Hematopoietic multipotent progenitor cell treated with erythropoietin and hydrocortisone succinate and interleukin-3 and kit ligand, for 17 days (in vitro differentiated cells): ENCODE data around the gene DNAJC11.

Experiments used
- DNase-seq: peaks from one replicate; pipeline ENCODE4 v3.0.0-alpha.2; 2015; ENCODE audit warnings: low spot score

DNAJC11 gene

GRCh38 chr1:6599141-6599975 lies 102.3 kb downstream of the DNAJC11 start:
- peak; percentile 59 for DNase-seq

DNA sequence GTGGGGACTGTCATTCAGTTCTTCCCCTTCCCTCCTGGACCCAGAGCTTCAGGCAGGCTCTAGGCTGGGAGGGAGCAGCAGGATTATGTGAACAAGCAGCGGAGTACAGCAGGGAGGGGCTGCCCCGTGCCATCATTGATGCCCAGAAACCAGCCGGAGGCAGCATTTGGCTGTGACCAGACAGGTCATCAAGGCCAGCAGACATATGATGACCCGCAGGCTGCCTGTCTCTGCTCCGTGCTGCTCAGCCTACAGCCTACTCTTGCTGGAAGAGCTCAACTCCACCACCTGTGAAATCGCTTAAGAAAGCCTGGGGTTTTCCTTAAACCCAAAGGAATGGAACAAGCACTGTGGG lies 103.9 kb downstream of the DNAJC11 start:
- no peak for DNase-seq

GRCh38 chr1:6596886-6597776 lies 104.5 kb downstream of the DNAJC11 start:
- DNase-seq = peak; percentile 8

- no peak for DNase-seq
Measured at GRCh38 chr1:6596351-6596750, 105.3 kb downstream of the DNAJC11 start.

DNA sequence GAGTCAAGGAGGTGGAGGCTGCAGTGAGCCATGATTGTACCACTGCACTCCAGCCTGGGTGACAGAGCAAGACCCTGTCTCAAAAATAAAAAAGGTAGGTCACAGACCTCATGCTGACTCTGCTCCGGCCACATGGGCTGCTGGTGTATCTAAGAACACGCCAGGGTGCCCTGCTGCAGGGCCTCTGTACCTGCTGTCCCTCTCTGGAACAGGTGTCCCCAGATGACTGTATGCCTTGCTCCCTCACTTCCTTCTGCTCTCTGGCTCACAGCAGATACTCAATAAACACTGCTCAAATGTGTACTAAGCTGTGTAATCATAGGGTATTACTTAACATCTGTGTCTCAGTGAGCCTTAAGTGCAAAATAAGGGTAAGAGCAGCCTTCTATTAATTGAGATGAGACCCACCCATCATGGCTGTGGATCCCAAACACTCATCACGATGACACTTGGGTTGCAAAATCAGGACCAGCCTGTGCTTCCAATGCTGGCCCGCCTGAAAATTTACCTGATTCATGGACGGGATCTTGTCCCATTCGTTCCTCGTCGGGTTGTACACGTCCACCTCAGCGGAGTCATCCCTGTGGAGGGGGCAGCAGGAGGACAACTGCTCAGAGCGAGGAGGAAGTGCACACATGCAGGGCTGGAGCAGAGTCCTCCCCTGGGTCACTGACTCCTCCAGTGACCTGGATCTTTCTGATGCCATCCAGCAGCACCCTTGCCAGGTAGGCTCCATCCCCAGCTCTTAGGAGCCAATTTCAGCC lies 106.5 kb downstream of the DNAJC11 start:
- DNase-seq = peak; percentile 14

GRCh38 chr1:6593810-6594209 lies 107.8 kb downstream of the DNAJC11 start:
- DNase-seq = no peak

DNA sequence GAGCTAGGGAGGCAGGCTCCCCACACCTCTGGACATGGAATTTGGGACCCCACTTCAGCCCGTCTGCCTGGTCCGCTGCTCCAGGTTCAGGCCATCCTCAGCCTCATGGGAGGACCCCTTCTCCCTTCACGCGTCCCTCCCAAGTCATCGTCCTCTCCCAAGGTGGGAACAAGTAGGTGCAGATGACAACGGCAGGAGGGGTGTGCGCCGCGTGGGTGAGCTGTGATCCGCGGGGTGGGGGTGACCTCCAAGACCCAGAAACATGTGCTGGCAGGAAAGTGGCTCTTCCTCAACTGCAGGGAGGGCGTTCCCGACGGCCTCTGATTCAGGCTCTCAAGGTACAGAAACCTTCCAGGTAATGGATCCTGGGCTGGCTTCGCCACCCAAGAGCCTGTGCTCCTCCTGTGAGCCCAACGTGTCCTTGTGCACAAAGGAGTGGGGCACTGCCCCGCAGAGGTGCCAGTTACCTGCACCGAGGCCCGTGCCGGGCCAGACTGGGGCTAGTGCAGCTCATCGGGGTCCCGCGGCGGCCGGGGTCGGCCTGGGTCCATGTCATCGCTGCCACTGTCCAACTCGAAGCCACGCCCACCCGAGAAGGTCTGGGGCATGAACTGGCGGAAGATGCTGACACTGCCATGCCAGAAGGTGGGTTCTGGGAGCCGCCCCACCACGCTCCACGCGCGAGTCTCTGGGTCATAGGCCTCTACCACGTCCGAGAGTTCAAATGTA lies 108.6 kb downstream of the DNAJC11 start:
- DNase-seq = no peak

- DNase-seq = no peak
Measured at GRCh38 chr1:6592441-6592840, 109.2 kb downstream of the DNAJC11 start.

- DNase-seq = no peak
Measured at GRCh38 chr1:6591644-6592043, 110.0 kb downstream of the DNAJC11 start.

GRCh38 chr1:6591222-6591621 lies 110.4 kb downstream of the DNAJC11 start:
- peak; percentile 7 for DNase-seq

DNA sequence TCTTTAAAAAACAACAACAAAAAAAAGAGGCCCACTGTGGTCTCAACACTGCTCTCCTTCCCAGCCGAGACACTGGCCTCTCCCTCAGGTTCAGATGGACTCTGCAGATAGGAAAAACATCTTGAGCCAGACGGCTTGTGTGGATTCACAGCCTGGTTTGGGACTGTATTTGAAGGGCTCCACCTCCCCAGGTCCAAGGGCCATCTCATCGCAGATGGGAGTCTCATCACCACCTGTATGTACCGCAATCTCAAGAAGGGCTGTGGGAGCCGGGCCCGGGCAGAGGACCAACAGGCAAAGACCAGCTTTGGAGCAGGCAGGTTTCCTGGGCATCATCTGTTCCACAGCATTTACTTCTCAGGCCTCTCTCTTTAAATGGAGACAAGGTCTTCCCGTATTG lies 111.6 kb downstream of the DNAJC11 start:
- DNase-seq = peak; percentile 12

GRCh38 chr1:6588893-6589520 lies 112.6 kb downstream of the DNAJC11 start:
- no peak for DNase-seq

GRCh38 chr1:6588128-6588892 lies 113.3 kb downstream of the DNAJC11 start:
- DNase-seq = peak; percentile 9

GRCh38 chr1:6587261-6588005 lies 114.2 kb downstream of the DNAJC11 start:
- peak; percentile 7 for DNase-seq

- no peak for DNase-seq
Measured at GRCh38 chr1:6586404-6586816, 115.2 kb downstream of the DNAJC11 start.

DNA sequence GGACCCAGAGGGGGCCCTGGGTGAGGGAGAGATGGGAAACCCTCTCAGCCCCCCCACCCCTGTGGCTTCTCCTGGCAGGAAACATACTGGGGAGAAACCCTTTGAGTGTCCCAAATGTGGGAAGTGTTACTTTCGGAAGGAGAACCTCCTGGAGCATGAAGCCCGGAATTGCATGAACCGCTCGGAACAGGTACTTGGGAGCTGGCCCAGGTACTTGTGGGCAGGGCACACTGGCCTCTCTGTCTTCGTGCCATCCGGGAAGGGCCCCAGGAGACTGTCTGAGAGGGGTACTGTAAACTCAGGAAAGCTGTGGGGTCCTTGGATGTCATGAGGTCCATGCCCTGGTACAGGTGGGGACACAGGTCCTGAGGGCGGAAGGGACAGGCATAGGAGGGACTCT lies 115.8 kb downstream of the DNAJC11 start:
- DNase-seq = no peak

GRCh38 chr1:6585081-6585722 lies 116.4 kb downstream of the DNAJC11 start:
- peak; percentile 8 for DNase-seq
